Measurements from ENCODE around the gene ABCB6.
"Not testable (repeated sequence)": the region's sequence is repeated elsewhere in the genome, so short reads cannot be mapped to it uniquely, and the experiment has no call there.

ABCB6 gene

DNA sequence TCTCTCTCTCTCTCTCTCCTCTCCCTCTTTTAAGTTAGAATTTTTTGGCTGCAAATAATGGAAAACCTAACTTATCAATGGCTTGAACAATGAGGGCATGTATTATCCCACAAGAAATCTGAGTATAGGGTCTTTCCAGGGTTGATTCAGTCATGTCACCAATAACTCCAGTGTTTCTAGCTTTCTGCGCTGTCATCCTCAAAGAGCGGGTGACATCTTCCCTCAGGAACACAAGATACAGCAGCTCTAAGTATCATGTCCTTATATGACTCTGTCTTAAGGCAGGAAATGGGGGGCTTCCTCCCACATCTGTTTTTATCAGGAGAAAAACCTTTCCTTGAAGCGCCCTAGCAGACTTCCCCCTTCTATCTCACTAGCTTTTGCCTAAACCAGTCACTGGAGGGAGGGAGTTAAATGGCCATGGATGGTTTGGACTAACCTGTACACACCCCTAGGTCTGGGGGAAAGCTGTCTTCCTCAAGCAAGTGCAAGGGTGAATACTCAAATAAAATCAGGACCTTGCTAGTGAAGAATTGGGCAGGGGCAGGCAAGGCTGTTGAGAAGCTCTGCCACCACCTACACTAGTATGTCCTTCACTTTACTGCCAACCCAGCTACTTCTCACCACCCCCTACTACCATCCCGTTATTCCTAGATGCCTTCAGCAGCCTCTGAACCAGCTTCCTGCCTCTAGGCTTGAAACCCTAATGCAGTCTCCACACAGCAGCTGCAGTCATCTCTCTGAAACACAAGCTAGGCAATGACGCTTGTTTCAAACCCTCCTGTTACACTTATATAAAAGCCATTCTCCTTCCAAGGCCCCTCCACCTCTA lies 42.5 kb upstream of the ABCB6 start:
- Histone ChIP-seq H3K4me1 (ENCODE audit: control insufficient read depth, insufficient read depth, low read length) (no peaks in the 10 kb centered on the region; the same call in 1 of the 2 replicates), H3K27ac (ENCODE audit: extremely low read depth, low read depth, low read length) (no peak overlapping the region), H3K9me3 (ENCODE audit: control insufficient read depth, insufficient read depth, low read depth, low read length) (no peaks in the 10 kb centered on the region), H3K4me3 (ENCODE audit: low read depth, low read length) (no peak overlapping the region), H3K36me3 (ENCODE audit: control insufficient read depth in 2 of 2, insufficient read depth in 1 of 2, low read length in 2 of 2) (no peaks in the 10 kb centered on the region)
- CTCF ChIA-PET = interaction anchor here (0.6 to 2.4 kb wide), 7 partner anchors 17 to 459 kb away, joined by 3 to 18 read pairs (median 5); partner anchors contain the start of genes ANKZF1 and DNAJB2
- POLR2A ChIA-PET = interaction anchor here (0.9 to 1.4 kb wide), 2 partner anchors 12 to 17 kb away, joined by 3 to 6 read pairs; no protein-coding TSS in a partner anchor
- TF ChIP-seq, protein P1, sequence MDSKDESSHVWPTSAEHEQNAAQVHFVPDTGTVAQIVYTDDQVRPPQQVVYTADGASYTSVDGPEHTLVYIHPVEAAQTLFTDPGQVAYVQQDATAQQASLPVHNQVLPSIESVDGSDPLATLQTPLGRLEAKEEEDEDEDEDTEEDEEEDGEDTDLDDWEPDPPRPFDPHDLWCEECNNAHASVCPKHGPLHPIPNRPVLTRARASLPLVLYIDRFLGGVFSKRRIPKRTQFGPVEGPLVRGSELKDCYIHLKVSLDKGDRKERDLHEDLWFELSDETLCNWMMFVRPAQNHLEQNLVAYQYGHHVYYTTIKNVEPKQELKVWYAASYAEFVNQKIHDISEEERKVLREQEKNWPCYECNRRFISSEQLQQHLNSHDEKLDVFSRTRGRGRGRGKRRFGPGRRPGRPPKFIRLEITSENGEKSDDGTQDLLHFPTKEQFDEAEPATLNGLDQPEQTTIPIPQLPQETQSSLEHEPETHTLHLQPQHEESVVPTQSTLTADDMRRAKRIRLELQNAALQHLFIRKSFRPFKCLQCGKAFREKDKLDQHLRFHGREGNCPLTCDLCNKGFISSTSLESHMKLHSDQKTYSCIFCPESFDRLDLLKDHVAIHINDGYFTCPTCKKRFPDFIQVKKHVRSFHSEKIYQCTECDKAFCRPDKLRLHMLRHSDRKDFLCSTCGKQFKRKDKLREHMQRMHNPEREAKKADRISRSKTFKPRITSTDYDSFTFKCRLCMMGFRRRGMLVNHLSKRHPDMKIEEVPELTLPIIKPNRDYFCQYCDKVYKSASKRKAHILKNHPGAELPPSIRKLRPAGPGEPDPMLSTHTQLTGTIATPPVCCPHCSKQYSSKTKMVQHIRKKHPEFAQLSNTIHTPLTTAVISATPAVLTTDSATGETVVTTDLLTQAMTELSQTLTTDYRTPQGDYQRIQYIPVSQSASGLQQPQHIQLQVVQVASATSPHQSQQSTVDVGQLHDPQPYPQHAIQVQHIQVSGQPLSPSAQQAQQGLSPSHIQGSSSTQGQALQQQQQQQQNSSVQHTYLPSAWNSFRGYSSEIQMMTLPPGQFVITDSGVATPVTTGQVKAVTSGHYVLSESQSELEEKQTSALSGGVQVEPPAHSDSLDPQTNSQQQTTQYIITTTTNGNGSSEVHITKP (tag by site-specific recombination; IDR thresholded peaks at IDR 0.05) = peak; percentile 89
- TF ChIP-seq ZNF341 (tag by site-specific recombination; IDR thresholded peaks at IDR 0.05; ENCODE audit: low read depth) (peak; percentile 84), RBAK (tag by site-specific recombination; IDR thresholded peaks at IDR 0.05) (no peak), ZFHX2 (tag by site-specific recombination; conservative IDR thresholded peaks at IDR 0.05) (no peak)

DNA sequence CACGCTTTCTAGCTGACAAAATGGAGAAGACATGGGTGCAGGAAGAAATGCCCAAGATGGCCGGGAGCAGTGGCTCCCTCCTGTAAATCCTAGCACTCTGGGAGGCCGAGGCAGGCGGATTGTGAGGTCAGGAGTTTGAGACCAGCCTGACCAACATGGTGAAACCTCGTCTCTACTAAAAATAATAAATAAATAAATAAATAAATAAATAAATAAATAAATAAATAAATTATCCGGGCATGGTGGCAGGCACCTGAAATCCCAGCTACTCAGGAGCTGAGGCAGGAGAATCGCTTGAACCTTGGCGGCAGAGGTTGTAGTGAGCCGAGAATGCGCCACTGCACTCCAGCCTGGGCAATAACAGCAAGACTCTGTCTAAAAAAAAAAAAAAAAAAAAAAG lies 40.2 kb upstream of the ABCB6 start:
- CTCF ChIA-PET = interaction anchor here (0.6 to 1.6 kb wide), 6 partner anchors 18 to 1003 kb away, joined by 3 to 12 read pairs (median 3); no protein-coding TSS in a partner anchor
- H3K4me1 ChIP-seq (ENCODE audit: control insufficient read depth, insufficient read depth, low read length); H3K27ac ChIP-seq (ENCODE audit: extremely low read depth, low read depth, low read length); H3K9me3 ChIP-seq (ENCODE audit: control insufficient read depth, insufficient read depth, low read depth, low read length); H3K4me3 ChIP-seq (ENCODE audit: low read depth, low read length); H3K36me3 ChIP-seq (ENCODE audit: control insufficient read depth in 2 of 2, insufficient read depth in 1 of 2, low read length in 2 of 2): not testable (repeated sequence)
- POLR2A ChIA-PET = interaction anchor here (0.7 kb wide), 1 partner anchor 17 kb away, joined by 3 read pairs; no protein-coding TSS in a partner anchor
- TF ChIP-seq, protein P2, sequence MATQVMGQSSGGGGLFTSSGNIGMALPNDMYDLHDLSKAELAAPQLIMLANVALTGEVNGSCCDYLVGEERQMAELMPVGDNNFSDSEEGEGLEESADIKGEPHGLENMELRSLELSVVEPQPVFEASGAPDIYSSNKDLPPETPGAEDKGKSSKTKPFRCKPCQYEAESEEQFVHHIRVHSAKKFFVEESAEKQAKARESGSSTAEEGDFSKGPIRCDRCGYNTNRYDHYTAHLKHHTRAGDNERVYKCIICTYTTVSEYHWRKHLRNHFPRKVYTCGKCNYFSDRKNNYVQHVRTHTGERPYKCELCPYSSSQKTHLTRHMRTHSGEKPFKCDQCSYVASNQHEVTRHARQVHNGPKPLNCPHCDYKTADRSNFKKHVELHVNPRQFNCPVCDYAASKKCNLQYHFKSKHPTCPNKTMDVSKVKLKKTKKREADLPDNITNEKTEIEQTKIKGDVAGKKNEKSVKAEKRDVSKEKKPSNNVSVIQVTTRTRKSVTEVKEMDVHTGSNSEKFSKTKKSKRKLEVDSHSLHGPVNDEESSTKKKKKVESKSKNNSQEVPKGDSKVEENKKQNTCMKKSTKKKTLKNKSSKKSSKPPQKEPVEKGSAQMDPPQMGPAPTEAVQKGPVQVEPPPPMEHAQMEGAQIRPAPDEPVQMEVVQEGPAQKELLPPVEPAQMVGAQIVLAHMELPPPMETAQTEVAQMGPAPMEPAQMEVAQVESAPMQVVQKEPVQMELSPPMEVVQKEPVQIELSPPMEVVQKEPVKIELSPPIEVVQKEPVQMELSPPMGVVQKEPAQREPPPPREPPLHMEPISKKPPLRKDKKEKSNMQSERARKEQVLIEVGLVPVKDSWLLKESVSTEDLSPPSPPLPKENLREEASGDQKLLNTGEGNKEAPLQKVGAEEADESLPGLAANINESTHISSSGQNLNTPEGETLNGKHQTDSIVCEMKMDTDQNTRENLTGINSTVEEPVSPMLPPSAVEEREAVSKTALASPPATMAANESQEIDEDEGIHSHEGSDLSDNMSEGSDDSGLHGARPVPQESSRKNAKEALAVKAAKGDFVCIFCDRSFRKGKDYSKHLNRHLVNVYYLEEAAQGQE (tag by site-specific recombination; IDR thresholded peaks at IDR 0.05) = 0 out of 2 replicates have a peak, but pooled peaks have one; percentile 24
- TF ChIP-seq ZNF394 (tag by site-specific recombination; IDR thresholded peaks at IDR 0.05; ENCODE audit: borderline replicate concordance) = peak; percentile 84; the same call in 1 of the 2 replicates
- peak; percentile 30; the same call in 1 of the 2 replicates for TF ChIP-seq ZBTB8A (tag by site-specific recombination; IDR thresholded peaks at IDR 0.05)
- TF ChIP-seq, protein P3, sequence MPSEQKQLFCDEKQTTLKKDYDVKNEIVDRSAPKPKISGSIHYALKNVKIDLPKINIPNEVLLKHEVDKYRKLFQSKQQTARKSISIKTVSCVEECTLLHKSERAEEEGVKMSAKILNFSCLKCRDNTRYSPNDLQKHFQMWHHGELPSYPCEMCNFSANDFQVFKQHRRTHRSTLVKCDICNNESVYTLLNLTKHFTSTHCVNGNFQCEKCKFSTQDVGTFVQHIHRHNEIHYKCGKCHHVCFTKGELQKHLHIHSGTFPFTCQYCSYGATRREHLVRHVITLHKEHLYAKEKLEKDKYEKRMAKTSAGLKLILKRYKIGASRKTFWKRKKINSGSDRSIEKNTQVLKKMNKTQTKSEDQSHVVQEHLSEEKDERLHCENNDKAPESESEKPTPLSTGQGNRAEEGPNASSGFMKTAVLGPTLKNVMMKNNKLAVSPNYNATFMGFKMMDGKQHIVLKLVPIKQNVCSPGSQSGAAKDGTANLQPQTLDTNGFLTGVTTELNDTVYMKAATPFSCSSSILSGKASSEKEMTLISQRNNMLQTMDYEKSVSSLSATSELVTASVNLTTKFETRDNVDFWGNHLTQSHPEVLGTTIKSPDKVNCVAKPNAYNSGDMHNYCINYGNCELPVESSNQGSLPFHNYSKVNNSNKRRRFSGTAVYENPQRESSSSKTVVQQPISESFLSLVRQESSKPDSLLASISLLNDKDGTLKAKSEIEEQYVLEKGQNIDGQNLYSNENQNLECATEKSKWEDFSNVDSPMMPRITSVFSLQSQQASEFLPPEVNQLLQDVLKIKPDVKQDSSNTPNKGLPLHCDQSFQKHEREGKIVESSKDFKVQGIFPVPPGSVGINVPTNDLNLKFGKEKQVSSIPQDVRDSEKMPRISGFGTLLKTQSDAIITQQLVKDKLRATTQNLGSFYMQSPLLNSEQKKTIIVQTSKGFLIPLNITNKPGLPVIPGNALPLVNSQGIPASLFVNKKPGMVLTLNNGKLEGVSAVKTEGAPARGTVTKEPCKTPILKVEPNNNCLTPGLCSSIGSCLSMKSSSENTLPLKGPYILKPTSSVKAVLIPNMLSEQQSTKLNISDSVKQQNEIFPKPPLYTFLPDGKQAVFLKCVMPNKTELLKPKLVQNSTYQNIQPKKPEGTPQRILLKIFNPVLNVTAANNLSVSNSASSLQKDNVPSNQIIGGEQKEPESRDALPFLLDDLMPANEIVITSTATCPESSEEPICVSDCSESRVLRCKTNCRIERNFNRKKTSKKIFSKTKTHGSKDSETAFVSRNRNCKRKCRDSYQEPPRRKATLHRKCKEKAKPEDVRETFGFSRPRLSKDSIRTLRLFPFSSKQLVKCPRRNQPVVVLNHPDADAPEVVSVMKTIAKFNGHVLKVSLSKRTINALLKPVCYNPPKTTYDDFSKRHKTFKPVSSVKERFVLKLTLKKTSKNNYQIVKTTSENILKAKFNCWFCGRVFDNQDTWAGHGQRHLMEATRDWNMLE (tag by site-specific recombination; conservative IDR thresholded peaks at IDR 0.05; ENCODE audit: low read depth) = peak; percentile 73
- TF ChIP-seq, protein P4, sequence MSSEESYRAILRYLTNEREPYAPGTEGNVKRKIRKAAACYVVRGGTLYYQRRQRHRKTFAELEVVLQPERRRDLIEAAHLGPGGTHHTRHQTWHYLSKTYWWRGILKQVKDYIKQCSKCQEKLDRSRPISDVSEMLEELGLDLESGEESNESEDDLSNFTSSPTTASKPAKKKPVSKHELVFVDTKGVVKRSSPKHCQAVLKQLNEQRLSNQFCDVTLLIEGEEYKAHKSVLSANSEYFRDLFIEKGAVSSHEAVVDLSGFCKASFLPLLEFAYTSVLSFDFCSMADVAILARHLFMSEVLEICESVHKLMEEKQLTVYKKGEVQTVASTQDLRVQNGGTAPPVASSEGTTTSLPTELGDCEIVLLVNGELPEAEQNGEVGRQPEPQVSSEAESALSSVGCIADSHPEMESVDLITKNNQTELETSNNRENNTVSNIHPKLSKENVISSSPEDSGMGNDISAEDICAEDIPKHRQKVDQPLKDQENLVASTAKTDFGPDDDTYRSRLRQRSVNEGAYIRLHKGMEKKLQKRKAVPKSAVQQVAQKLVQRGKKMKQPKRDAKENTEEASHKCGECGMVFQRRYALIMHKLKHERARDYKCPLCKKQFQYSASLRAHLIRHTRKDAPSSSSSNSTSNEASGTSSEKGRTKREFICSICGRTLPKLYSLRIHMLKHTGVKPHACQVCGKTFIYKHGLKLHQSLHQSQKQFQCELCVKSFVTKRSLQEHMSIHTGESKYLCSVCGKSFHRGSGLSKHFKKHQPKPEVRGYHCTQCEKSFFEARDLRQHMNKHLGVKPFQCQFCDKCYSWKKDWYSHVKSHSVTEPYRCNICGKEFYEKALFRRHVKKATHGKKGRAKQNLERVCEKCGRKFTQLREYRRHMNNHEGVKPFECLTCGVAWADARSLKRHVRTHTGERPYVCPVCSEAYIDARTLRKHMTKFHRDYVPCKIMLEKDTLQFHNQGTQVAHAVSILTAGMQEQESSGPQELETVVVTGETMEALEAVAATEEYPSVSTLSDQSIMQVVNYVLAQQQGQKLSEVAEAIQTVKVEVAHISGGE (tag by site-specific recombination; conservative IDR thresholded peaks at IDR 0.05; ENCODE audit: low read depth) = peak; percentile 63
- 0 out of 2 replicates have a peak, but pooled peaks have one; percentile 45 for TF ChIP-seq ZNF560 (tag by site-specific recombination; IDR thresholded peaks at IDR 0.05; ENCODE audit: borderline replicate concordance)
- TF ChIP-seq ZNF426 (tag by site-specific recombination; IDR thresholded peaks at IDR 0.05) = peak; percentile 64
- peak; percentile 45; the same call in 1 of the 2 replicates for TF ChIP-seq ZNF140 (tag by site-specific recombination; IDR thresholded peaks at IDR 0.05)
- peak; percentile 46 for TF ChIP-seq ZNF623 (tag by site-specific recombination; IDR thresholded peaks at IDR 0.05)
- TF ChIP-seq ZNF266 (tag by site-specific recombination; IDR thresholded peaks at IDR 0.05; ENCODE audit: low read depth) = 0 out of 2 replicates have a peak, but pooled peaks have one; percentile 18
